GM12865 (cell line): ENCODE results near the gene SCAPER.
A peak's percentile ranks its signal among the peaks of the same experiment; 100 is the strongest.

ENCODE experiments used
- DNase-seq: peaks from one replicate; pipeline ENCODE4 v3.0.0; 2010; ENCODE audit warnings: low read depth
- H3K4me3 ChIP-seq: 2 replicates; pipeline ENCODE4 v1.5.1; 2011; ENCODE audit warnings: mild to moderate bottlenecking, low read depth, low read length, control low read depth
- CTCF ChIP-seq: IDR thresholded peaks from 2 replicates; pipeline ENCODE4 v1.5.1; 2011; ENCODE audit warnings: low read length, control low read depth, low read depth, inconsistent platforms; ENCODE audit not compliant: insufficient read depth; ENCODE audit errors: missing control alignments

Gene SCAPER

GRCh38 chr15:76905013-76905839 is at the start of gene SCAPER:
Gene SCAPER (minus strand): TSS chr15:76905340. CDS start chr15:76883817, 21,523 bp downstream.
- peak; percentile 96 for DNase-seq
- TF ChIP-seq CTCF = no peak
- H3K4me3 ChIP-seq = peak within 1 kb of the TSS; percentile 70

- no peak for TF ChIP-seq CTCF
- H3K4me3 ChIP-seq = no peak overlapping the region
- no peak for DNase-seq
These were observed 49.6 kb upstream of the SCAPER start for GRCh38 chr15:76954744-76955143.

GRCh38 chr15:76953913-76954312 is 48.8 kb upstream of the SCAPER start:
- TF ChIP-seq CTCF = no peak
- no peak overlapping the region for H3K4me3 ChIP-seq
- no peak for DNase-seq

GRCh38 chr15:76951220-76951619 is 46.1 kb upstream of the SCAPER start:
- TF ChIP-seq CTCF = no peak
- no peak for DNase-seq
- H3K4me3 ChIP-seq = no peak overlapping the region

GRCh38 chr15:76947454-76947853 is 42.3 kb upstream of the SCAPER start:
- TF ChIP-seq CTCF = no peak
- no peak overlapping the region for H3K4me3 ChIP-seq
- DNase-seq = no peak

GRCh38 chr15:76945494-76946093 is 40.5 kb upstream of the SCAPER start:
- DNase-seq = no peak
- no peak overlapping the region for H3K4me3 ChIP-seq
- no peak for TF ChIP-seq CTCF

- no peak overlapping the region for H3K4me3 ChIP-seq
- no peak for DNase-seq
- TF ChIP-seq CTCF = no peak
These were observed 37.2 kb upstream of the SCAPER start for GRCh38 chr15:76942331-76942730.
